Measurements from ENCODE around the gene MRGPRX3. TPM values are rescaled to one million over a fixed set of nuclear protein-coding genes. Genes with fewer than 3 reads are reported as not detected.

Gene MRGPRX3
- not detected for total RNA-seq

DNA sequence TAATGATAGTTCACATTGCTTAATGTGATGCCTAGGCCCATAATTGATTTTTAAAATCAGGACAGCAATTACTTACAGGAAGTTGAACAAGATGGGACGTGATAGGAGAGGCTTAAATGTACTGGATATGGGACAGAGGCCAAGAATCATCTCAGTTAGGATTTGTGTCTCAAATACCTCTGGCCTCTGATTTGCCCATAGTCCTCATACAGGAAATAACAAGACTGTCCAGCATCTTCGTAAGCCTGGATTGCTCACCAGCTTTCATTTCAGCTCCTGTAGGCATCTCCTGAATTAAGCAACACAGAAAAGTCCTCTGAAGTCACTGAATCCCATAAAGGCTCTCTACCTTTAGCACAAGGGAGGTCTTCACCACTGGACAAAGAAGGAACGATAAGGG lies at the start of gene MRGPRX3:
Gene MRGPRX3 (plus strand): TSS at position 231 of the 400 bp plus-strand sequence. CDS start 4,632 bp downstream, outside the sequence.
- ChIA-PET POLR2A (no interaction called here), CTCF (no interaction called here)
- no peak within 1 kb of the TSS for H3K27ac Mint-ChIP-seq
- no peaks in the 10 kb centered on the region for H3K36me3 Mint-ChIP-seq (ENCODE audit: low read depth)
- H3K4me3 Mint-ChIP-seq, result no peak within 1 kb of the TSS
- DNase-seq, result no peak
- no peaks in the 10 kb centered on the region for H3K9me3 Mint-ChIP-seq
- H3K27me3 Mint-ChIP-seq, result peaks cover 58% of the 10 kb centered on the region
- H3K4me1 Mint-ChIP-seq, result no peaks in the 10 kb centered on the region

DNA sequence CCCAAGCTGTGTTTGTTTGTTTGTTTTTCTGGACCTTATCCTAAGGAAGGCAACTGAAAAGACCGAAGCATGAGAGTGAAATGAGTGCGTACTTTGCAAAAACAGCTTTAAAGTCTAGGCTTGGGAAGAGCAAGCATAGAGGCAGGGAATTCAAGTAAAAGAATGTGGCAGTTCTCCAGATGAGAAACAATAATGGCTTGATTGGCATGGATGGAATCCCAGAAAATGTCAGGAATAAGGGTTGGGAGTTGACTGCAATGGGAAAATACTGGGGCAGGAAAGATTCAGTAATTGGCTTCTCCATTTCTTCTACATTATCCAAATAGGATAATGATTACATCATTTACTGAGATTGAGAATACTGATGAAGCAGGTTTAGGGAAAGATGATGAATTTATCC lies 44.0 kb upstream of the MRGPRX3 start:
- peaks cover 57% of the 10 kb centered on the region for H3K36me3 Mint-ChIP-seq (ENCODE audit: low read depth)
- H3K27ac Mint-ChIP-seq, result no peak overlapping the region
- H3K4me3 Mint-ChIP-seq, result no peak overlapping the region
- H3K27me3 Mint-ChIP-seq, result no peaks in the 10 kb centered on the region
- POLR2A ChIA-PET, result no interaction called here
- H3K9me3 Mint-ChIP-seq, result no peaks in the 10 kb centered on the region
- CTCF ChIA-PET, result interaction anchor here (5.0 kb wide), 1 partner anchor 18 kb away, joined by 28 read pairs; the partner anchor contains the start of gene SAAL1
- DNase-seq, result no peak
- H3K4me1 Mint-ChIP-seq, result no peaks in the 10 kb centered on the region

GRCh38 chr11:18088966-18089365 lies 43.4 kb upstream of the MRGPRX3 start:
- ChIA-PET CTCF (interaction anchor here (5.0 kb wide), 1 partner anchor 17 kb away, joined by 28 read pairs; the partner anchor contains the start of gene SAAL1), POLR2A (no interaction called here)
- Mint-ChIP-seq H3K9me3 (no peaks in the 10 kb centered on the region), H3K36me3 (ENCODE audit: low read depth) (peaks cover 55% of the 10 kb centered on the region), H3K4me3 (no peak overlapping the region), H3K27me3 (no peaks in the 10 kb centered on the region), H3K4me1 (no peaks in the 10 kb centered on the region), H3K27ac (no peak overlapping the region)
- DNase-seq, result no peak

GRCh38 chr11:18091731-18092130 lies 40.6 kb upstream of the MRGPRX3 start:
- H3K9me3 Mint-ChIP-seq, result no peaks in the 10 kb centered on the region
- no peaks in the 10 kb centered on the region for H3K4me1 Mint-ChIP-seq
- H3K4me3 Mint-ChIP-seq, result no peak overlapping the region
- DNase-seq, result no peak
- H3K36me3 Mint-ChIP-seq (ENCODE audit: low read depth), result peaks cover 60% of the 10 kb centered on the region
- ChIA-PET CTCF (interaction anchor here (5.0 kb wide), 1 partner anchor 14 kb away, joined by 28 read pairs; the partner anchor contains the start of gene SAAL1), POLR2A (interaction anchor here (0.9 kb wide), 1 partner anchor 15 kb away, joined by 3 read pairs; the partner anchor contains the start of gene SAAL1)
- H3K27ac Mint-ChIP-seq, result no peak overlapping the region
- H3K27me3 Mint-ChIP-seq, result no peaks in the 10 kb centered on the region

DNA sequence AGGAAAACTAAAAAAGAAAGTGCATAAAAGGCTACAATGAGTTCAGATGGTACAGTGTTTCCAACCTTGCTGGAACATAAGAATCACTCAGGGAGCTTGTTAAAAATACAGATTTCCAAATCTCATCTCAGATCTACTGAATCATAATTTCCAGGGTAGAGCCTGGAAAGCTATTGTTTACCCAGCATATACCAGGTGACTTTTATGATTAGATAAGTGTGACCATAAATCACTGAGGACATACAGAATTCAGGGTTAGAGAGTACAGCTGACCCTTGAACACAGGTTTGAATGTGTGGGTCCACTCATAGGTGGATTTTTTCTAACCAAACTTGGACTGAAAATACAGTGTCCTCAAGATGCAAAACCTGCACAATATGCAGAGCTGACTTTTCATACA lies 38.4 kb upstream of the MRGPRX3 start:
- no peaks in the 10 kb centered on the region for H3K4me1 Mint-ChIP-seq
- DNase-seq, result no peak
- POLR2A ChIA-PET, result interaction anchor here (1.4 kb wide), 1 partner anchor 12 kb away, joined by 8 read pairs; the partner anchor contains the start of gene SAAL1
- no peaks in the 10 kb centered on the region for H3K9me3 Mint-ChIP-seq
- CTCF ChIA-PET, result interaction anchor here (1.0 to 1.3 kb wide), 2 partner anchors 10 to 12 kb away, joined by 4 to 5 read pairs; partner anchors contain the start of gene SAAL1
- H3K4me3 Mint-ChIP-seq, result no peak overlapping the region
- H3K27me3 Mint-ChIP-seq, result no peaks in the 10 kb centered on the region
- H3K27ac Mint-ChIP-seq, result no peak overlapping the region
- peaks cover 47% of the 10 kb centered on the region for H3K36me3 Mint-ChIP-seq (ENCODE audit: low read depth)

GRCh38 chr11:18100926-18101656 lies 31.3 kb upstream of the MRGPRX3 start:
- POLR2A ChIA-PET, result no interaction called here
- Mint-ChIP-seq H3K4me1 (peaks cover 23% of the 10 kb centered on the region), H3K4me3 (no peak overlapping the region), H3K9me3 (no peaks in the 10 kb centered on the region), H3K27me3 (no peaks in the 10 kb centered on the region), H3K27ac (no peak overlapping the region), H3K36me3 (ENCODE audit: low read depth) (peaks cover 26% of the 10 kb centered on the region)
- CTCF ChIA-PET, result interaction anchor here (1.7 kb wide), 1 partner anchor 14 kb away, joined by 4 read pairs; no protein-coding TSS in a partner anchor
- no peak for DNase-seq

DNA sequence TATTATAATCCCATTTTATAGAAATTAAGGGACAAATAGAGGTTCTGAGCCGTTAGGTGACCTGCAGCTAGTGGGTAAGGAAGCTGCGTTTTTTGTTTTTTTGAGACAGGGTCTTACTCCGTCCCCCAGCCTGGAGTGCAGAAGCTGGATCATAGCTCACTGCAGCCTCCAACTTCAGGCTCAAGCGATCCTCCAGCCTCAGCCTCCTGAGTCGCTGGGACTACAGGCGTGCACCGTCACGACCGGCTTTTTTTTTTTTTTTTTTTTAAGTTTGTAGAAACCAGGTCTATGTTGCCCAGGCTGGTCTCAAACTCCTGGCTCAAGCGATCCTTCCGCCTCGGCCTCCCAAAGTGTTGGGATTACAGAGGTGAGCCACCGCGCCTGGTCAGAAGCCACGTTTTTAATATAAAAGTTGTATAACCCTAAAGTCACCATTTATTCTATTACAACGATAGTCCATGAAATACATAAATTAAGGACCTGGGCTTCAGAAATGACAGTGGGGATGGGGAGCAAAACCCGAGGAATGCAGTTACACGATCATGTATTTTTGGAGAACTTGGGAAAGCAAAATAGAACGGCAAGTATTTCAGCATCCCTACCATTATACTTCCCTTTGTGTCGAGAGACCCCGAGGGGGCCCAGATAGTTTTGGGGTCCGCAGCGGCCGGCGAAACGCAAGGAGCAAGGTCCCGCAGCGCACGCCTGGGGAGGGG lies 27.1 kb upstream of the MRGPRX3 start:
- peaks cover under 1% of the 10 kb centered on the region for H3K27me3 Mint-ChIP-seq
- H3K36me3 Mint-ChIP-seq (ENCODE audit: low read depth), result peaks cover 16% of the 10 kb centered on the region
- POLR2A ChIA-PET, result interaction anchor here (0.6 to 2.2 kb wide), 14 partner anchors 8 to 593 kb away, joined by 3 to 18 read pairs (median 4); partner anchors contain the start of genes GTF2H1, LDHA, SERGEF and TSG101
- peak overlapping the region; percentile 92 for H3K4me3 Mint-ChIP-seq
- peak overlapping the region; percentile 82 for H3K27ac Mint-ChIP-seq
- peaks cover 29% of the 10 kb centered on the region for H3K4me1 Mint-ChIP-seq
- DNase-seq, result no peak
- no peaks in the 10 kb centered on the region for H3K9me3 Mint-ChIP-seq
- CTCF ChIA-PET, result interaction anchor here (0.7 to 4.2 kb wide), 20 partner anchors 11 to 659 kb away, joined by 3 to 30 read pairs (median 4); partner anchors contain the start of gene HPS5

GRCh38 chr11:18105802-18106574 lies 26.4 kb upstream of the MRGPRX3 start, which contains the start of gene SAAL1:
TSS of gene SAAL1 (minus strand) at chr11:18106082. CDS start at chr11:18106041, 41 bp downstream.
- H3K4me1 Mint-ChIP-seq, result peaks cover 27% of the 10 kb centered on the region
- no peaks in the 10 kb centered on the region for H3K9me3 Mint-ChIP-seq
- H3K27ac Mint-ChIP-seq, result peak within 1 kb of the TSS; percentile 82
- CTCF ChIA-PET, result interaction anchor here (0.6 to 4.2 kb wide), 24 partner anchors 10 to 722 kb away, joined by 3 to 30 read pairs (median 4); partner anchors contain the start of genes HPS5 and SERGEF
- peaks cover 7% of the 10 kb centered on the region for H3K27me3 Mint-ChIP-seq
- H3K4me3 Mint-ChIP-seq, result peak within 1 kb of the TSS; percentile 92
- POLR2A ChIA-PET, result interaction anchor here (0.6 to 2.2 kb wide), 16 partner anchors 8 to 592 kb away, joined by 3 to 18 read pairs (median 4); partner anchors contain the start of genes HPS5, SERGEF, SPTY2D1 and TSG101
- H3K36me3 Mint-ChIP-seq (ENCODE audit: low read depth), result peaks cover 16% of the 10 kb centered on the region
- peak; percentile 91 for DNase-seq

GRCh38 chr11:18106688-18107087 lies 25.7 kb upstream of the MRGPRX3 start:
- H3K36me3 Mint-ChIP-seq (ENCODE audit: low read depth), result peaks cover 10% of the 10 kb centered on the region
- POLR2A ChIA-PET, result interaction anchor here (0.7 to 1.8 kb wide), 12 partner anchors 9 to 591 kb away, joined by 3 to 18 read pairs (median 4); partner anchors contain the start of genes HPS5 and SERGEF
- peaks cover 21% of the 10 kb centered on the region for H3K4me1 Mint-ChIP-seq
- no peak overlapping the region for H3K4me3 Mint-ChIP-seq
- H3K27me3 Mint-ChIP-seq, result peaks cover 11% of the 10 kb centered on the region
- H3K9me3 Mint-ChIP-seq, result no peaks in the 10 kb centered on the region
- DNase-seq, result no peak
- no peak overlapping the region for H3K27ac Mint-ChIP-seq
- CTCF ChIA-PET, result interaction anchor here (0.6 to 4.2 kb wide), 23 partner anchors 9 to 722 kb away, joined by 3 to 30 read pairs (median 5); partner anchors contain the start of genes HPS5 and SERGEF

DNA sequence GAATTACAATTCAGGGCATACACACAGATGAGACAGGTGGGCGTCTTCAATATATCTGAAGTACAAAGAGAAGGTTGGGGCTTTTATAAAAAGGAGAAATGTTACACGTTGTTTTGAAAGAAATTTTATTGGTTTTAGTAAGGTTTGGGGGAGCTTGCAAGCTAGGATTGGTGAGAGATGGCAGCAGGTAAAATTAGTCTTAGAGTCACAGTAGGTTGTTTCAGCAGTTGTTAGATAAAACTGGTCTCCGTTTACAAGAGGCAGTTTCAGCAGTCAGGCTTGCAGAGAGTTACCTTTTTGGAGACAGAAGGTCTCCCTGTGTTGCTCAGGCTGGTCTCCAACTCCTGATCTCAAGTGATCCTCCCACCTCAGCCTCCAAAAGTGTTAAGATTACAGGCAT lies 24.1 kb upstream of the MRGPRX3 start:
- Mint-ChIP-seq H3K9me3 (no peaks in the 10 kb centered on the region), H3K36me3 (ENCODE audit: low read depth) (peaks cover under 1% of the 10 kb centered on the region), H3K27ac (no peak overlapping the region), H3K4me3 (no peak overlapping the region), H3K4me1 (peaks cover 19% of the 10 kb centered on the region), H3K27me3 (peaks cover 20% of the 10 kb centered on the region)
- no peak for DNase-seq
- CTCF ChIA-PET, result interaction anchor here (1.6 kb wide), 1 partner anchor 96 kb away, joined by 3 read pairs; no protein-coding TSS in a partner anchor
- POLR2A ChIA-PET, result no interaction called here

DNA sequence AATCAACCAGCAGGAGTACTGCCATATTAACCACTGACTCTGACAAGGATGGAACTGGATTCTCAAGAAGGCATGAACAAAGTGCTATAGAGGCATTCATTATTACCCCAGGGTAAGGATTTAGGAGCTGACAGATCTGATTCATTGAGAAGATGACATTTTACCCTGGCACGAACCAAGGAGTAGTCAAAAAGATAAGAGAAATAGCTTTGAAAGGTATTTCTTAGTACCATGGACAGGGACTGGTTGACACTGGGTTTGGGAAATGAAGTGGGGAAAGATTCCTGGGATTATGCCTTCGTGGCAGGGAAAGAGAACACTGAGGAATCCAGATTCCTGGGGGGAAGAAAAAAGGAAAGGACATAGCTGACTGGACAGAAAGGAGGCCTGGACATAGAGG lies 21.4 kb upstream of the MRGPRX3 start:
- Mint-ChIP-seq H3K4me3 (no peak overlapping the region), H3K9me3 (no peaks in the 10 kb centered on the region), H3K27me3 (peaks cover 33% of the 10 kb centered on the region), H3K36me3 (ENCODE audit: low read depth) (no peaks in the 10 kb centered on the region), H3K4me1 (peaks cover 8% of the 10 kb centered on the region), H3K27ac (no peak overlapping the region)
- CTCF ChIA-PET, result interaction anchor here (1.2 to 1.4 kb wide), 2 partner anchors 617 to 620 kb away, joined by 3 read pairs; no protein-coding TSS in a partner anchor
- POLR2A ChIA-PET, result no interaction called here
- no peak for DNase-seq
